ENCODE measurements around the gene PARD6G.

The PARD6G gene

GRCh38 chr18:80147418-80148325 is 99.6 kb downstream of the PARD6G start:
- H3K27ac ChIP-seq (ENCODE audit: low read depth, low read length): no peak overlapping the region
- H3K4me1 ChIP-seq (ENCODE audit: insufficient read depth, low read length): no peaks in the 10 kb centered on the region
- no peaks in the 10 kb centered on the region for H3K9me3 ChIP-seq (ENCODE audit: insufficient read depth, low read depth, low read length)
- no peaks in the 10 kb centered on the region for H3K27me3 ChIP-seq (ENCODE audit: insufficient read depth, low read length)
- H3K9ac ChIP-seq (ENCODE audit: low read depth, low read length): no peak overlapping the region
- H3K36me3 ChIP-seq (ENCODE audit: insufficient read depth, low read length): peaks cover 14% of the 10 kb centered on the region
- peak overlapping the region; percentile 49 for H3K4me3 ChIP-seq (ENCODE audit: low read length)
- WGBS: 96% methylated on average over 52 of the region's 52 CpGs

GRCh38 chr18:80147037-80147417 is 100.3 kb downstream of the PARD6G start:
- Histone ChIP-seq H3K4me3 (ENCODE audit: low read length) (peak overlapping the region; percentile 49), H3K4me1 (ENCODE audit: insufficient read depth, low read length) (no peaks in the 10 kb centered on the region), H3K9me3 (ENCODE audit: insufficient read depth, low read depth, low read length) (no peaks in the 10 kb centered on the region), H3K9ac (ENCODE audit: low read depth, low read length) (no peak overlapping the region), H3K27me3 (ENCODE audit: insufficient read depth, low read length) (no peaks in the 10 kb centered on the region), H3K36me3 (ENCODE audit: insufficient read depth, low read length) (peaks cover 14% of the 10 kb centered on the region), H3K27ac (ENCODE audit: low read depth, low read length) (no peak overlapping the region)
- WGBS: 97% methylated on average over 12 of the region's 12 CpGs

- H3K9me3 ChIP-seq (ENCODE audit: insufficient read depth, low read depth, low read length): no peaks in the 10 kb centered on the region
- WGBS: 92% methylated on average over 5 of the region's 5 CpGs
- H3K4me1 ChIP-seq (ENCODE audit: insufficient read depth, low read length): no peaks in the 10 kb centered on the region
- H3K9ac ChIP-seq (ENCODE audit: low read depth, low read length): no peak overlapping the region
- no peak overlapping the region for H3K4me3 ChIP-seq (ENCODE audit: low read length)
- H3K27me3 ChIP-seq (ENCODE audit: insufficient read depth, low read length): no peaks in the 10 kb centered on the region
- peaks cover 21% of the 10 kb centered on the region for H3K36me3 ChIP-seq (ENCODE audit: insufficient read depth, low read length)
- no peak overlapping the region for H3K27ac ChIP-seq (ENCODE audit: low read depth, low read length)
These were observed 102.0 kb downstream of the PARD6G start for GRCh38 chr18:80145196-80145804.

- WGBS: 100% methylated on average over 1 of the region's 2 CpGs
- Histone ChIP-seq H3K4me3 (ENCODE audit: low read length) (no peak overlapping the region), H3K9ac (ENCODE audit: low read depth, low read length) (no peak overlapping the region), H3K27me3 (ENCODE audit: insufficient read depth, low read length) (no peaks in the 10 kb centered on the region), H3K4me1 (ENCODE audit: insufficient read depth, low read length) (no peaks in the 10 kb centered on the region), H3K9me3 (ENCODE audit: insufficient read depth, low read depth, low read length) (no peaks in the 10 kb centered on the region), H3K27ac (ENCODE audit: low read depth, low read length) (no peak overlapping the region), H3K36me3 (ENCODE audit: insufficient read depth, low read length) (peaks cover 30% of the 10 kb centered on the region)
These were observed 103.4 kb downstream of the PARD6G start for GRCh38 chr18:80143881-80144280.

GRCh38 chr18:80140455-80140985 is 106.8 kb downstream of the PARD6G start:
- no peaks in the 10 kb centered on the region for H3K27me3 ChIP-seq (ENCODE audit: insufficient read depth, low read length)
- H3K27ac ChIP-seq (ENCODE audit: low read depth, low read length): no peak overlapping the region
- H3K9me3 ChIP-seq (ENCODE audit: insufficient read depth, low read depth, low read length): no peaks in the 10 kb centered on the region
- H3K4me3 ChIP-seq (ENCODE audit: low read length): no peak overlapping the region
- H3K36me3 ChIP-seq (ENCODE audit: insufficient read depth, low read length): peaks cover 55% of the 10 kb centered on the region
- H3K9ac ChIP-seq (ENCODE audit: low read depth, low read length): no peak overlapping the region
- no peaks in the 10 kb centered on the region for H3K4me1 ChIP-seq (ENCODE audit: insufficient read depth, low read length)
- WGBS: 89% methylated on average over 5 of the region's 5 CpGs

GRCh38 chr18:80137976-80138375 is 109.3 kb downstream of the PARD6G start:
- no peaks in the 10 kb centered on the region for H3K4me1 ChIP-seq (ENCODE audit: insufficient read depth, low read length)
- H3K4me3 ChIP-seq (ENCODE audit: low read length): no peak overlapping the region
- H3K27me3 ChIP-seq (ENCODE audit: insufficient read depth, low read length): no peaks in the 10 kb centered on the region
- H3K9ac ChIP-seq (ENCODE audit: low read depth, low read length): no peak overlapping the region
- no peaks in the 10 kb centered on the region for H3K9me3 ChIP-seq (ENCODE audit: insufficient read depth, low read depth, low read length)
- 90% methylated on average over 12 of the region's 12 CpGs for WGBS
- H3K36me3 ChIP-seq (ENCODE audit: insufficient read depth, low read length): peaks cover 80% of the 10 kb centered on the region
- no peak overlapping the region for H3K27ac ChIP-seq (ENCODE audit: low read depth, low read length)

GRCh38 chr18:80137137-80137536 is 110.2 kb downstream of the PARD6G start:
- H3K4me1 ChIP-seq (ENCODE audit: insufficient read depth, low read length): no peaks in the 10 kb centered on the region
- no peaks in the 10 kb centered on the region for H3K9me3 ChIP-seq (ENCODE audit: insufficient read depth, low read depth, low read length)
- no peaks in the 10 kb centered on the region for H3K27me3 ChIP-seq (ENCODE audit: insufficient read depth, low read length)
- H3K4me3 ChIP-seq (ENCODE audit: low read length): no peak overlapping the region
- H3K27ac ChIP-seq (ENCODE audit: low read depth, low read length): no peak overlapping the region
- WGBS: 95% methylated on average over 14 of the region's 14 CpGs
- H3K9ac ChIP-seq (ENCODE audit: low read depth, low read length): no peak overlapping the region
- peaks cover 86% of the 10 kb centered on the region for H3K36me3 ChIP-seq (ENCODE audit: insufficient read depth, low read length)

GRCh38 chr18:80136679-80137078 is 110.6 kb downstream of the PARD6G start:
- Histone ChIP-seq H3K4me3 (ENCODE audit: low read length) (no peak overlapping the region), H3K36me3 (ENCODE audit: insufficient read depth, low read length) (peaks cover 90% of the 10 kb centered on the region), H3K27me3 (ENCODE audit: insufficient read depth, low read length) (no peaks in the 10 kb centered on the region), H3K4me1 (ENCODE audit: insufficient read depth, low read length) (no peaks in the 10 kb centered on the region), H3K9ac (ENCODE audit: low read depth, low read length) (no peak overlapping the region), H3K27ac (ENCODE audit: low read depth, low read length) (no peak overlapping the region), H3K9me3 (ENCODE audit: insufficient read depth, low read depth, low read length) (no peaks in the 10 kb centered on the region)
- 84% methylated on average over 8 of the region's 8 CpGs for WGBS

- Histone ChIP-seq H3K9me3 (ENCODE audit: insufficient read depth, low read depth, low read length) (no peaks in the 10 kb centered on the region), H3K36me3 (ENCODE audit: insufficient read depth, low read length) (peaks cover 84% of the 10 kb centered on the region), H3K4me1 (ENCODE audit: insufficient read depth, low read length) (peaks cover 3% of the 10 kb centered on the region; the same call in 1 of the 2 replicates), H3K9ac (ENCODE audit: low read depth, low read length) (no peak overlapping the region), H3K27me3 (ENCODE audit: insufficient read depth, low read length) (no peaks in the 10 kb centered on the region), H3K4me3 (ENCODE audit: low read length) (no peak overlapping the region), H3K27ac (ENCODE audit: low read depth, low read length) (no peak overlapping the region)
- WGBS: 93% methylated on average over 1 of the region's 1 CpG
These were observed 112.2 kb downstream of the PARD6G start for GRCh38 chr18:80135136-80135535.

GRCh38 chr18:80133124-80133523 is 114.2 kb downstream of the PARD6G start:
- Histone ChIP-seq H3K4me1 (ENCODE audit: insufficient read depth, low read length) (peaks cover 13% of the 10 kb centered on the region), H3K9ac (ENCODE audit: low read depth, low read length) (no peak overlapping the region), H3K9me3 (ENCODE audit: insufficient read depth, low read depth, low read length) (no peaks in the 10 kb centered on the region), H3K27ac (ENCODE audit: low read depth, low read length) (no peak overlapping the region), H3K27me3 (ENCODE audit: insufficient read depth, low read length) (no peaks in the 10 kb centered on the region), H3K4me3 (ENCODE audit: low read length) (no peak overlapping the region), H3K36me3 (ENCODE audit: insufficient read depth, low read length) (peaks cover 64% of the 10 kb centered on the region)
- 86% methylated on average over 1 of the region's 1 CpG for WGBS

- Histone ChIP-seq H3K36me3 (ENCODE audit: insufficient read depth, low read length) (peaks cover 56% of the 10 kb centered on the region), H3K27me3 (ENCODE audit: insufficient read depth, low read length) (no peaks in the 10 kb centered on the region), H3K4me1 (ENCODE audit: insufficient read depth, low read length) (peaks cover 13% of the 10 kb centered on the region), H3K27ac (ENCODE audit: low read depth, low read length) (no peak overlapping the region; the same call in 1 of the 2 replicates), H3K9me3 (ENCODE audit: insufficient read depth, low read depth, low read length) (no peaks in the 10 kb centered on the region), H3K9ac (ENCODE audit: low read depth, low read length) (no peak overlapping the region), H3K4me3 (ENCODE audit: low read length) (no peak overlapping the region)
- WGBS: 96% methylated on average over 3 of the region's 3 CpGs
These were observed 115.0 kb downstream of the PARD6G start for GRCh38 chr18:80132180-80132812.

All from HUES64 (cell line).